MM.1S (cell line): ENCODE measurements around the gene ZNF862.

Experiments
- EZH2phosphoT487 ChIP-seq: fragments of 300-600 bp; sonication (generic); IDR thresholded peaks from 2 replicates; pipeline ENCODE4 v1.6.1; 2018; ENCODE audit warnings: antibody characterized with exemption, low read length
- TF ChIP-seq, protein P1 (sequence below): fragments of 300-600 bp; sonication (generic); IDR thresholded peaks from 2 replicates; pipeline ENCODE4 v1.5.1; 2016; ENCODE audit warnings: antibody characterized with exemption, low read length, mixed read lengths

DNA sequence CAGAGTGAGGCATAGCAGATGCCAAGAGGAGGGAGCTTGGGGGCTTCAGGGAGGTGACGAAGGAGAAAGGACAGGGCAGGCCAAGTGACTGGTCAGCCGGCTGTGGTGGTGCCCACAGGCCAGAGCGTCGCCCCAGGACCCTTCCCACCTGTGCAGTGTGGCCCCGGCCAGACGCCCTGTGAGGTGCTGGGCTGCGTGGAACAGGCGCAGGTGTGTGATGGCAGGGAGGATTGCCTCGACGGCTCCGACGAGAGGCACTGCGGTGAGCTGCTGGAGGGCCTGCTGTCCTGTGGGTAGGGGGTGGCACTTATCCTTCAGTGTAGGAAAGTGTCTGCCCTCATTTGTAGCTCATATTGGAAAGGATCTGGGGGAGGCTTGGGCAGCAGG is 38.0 kb upstream of the ZNF862 start:
- TF ChIP-seq EZH2phosphoT487, result no peak
- TF ChIP-seq, protein P1, sequence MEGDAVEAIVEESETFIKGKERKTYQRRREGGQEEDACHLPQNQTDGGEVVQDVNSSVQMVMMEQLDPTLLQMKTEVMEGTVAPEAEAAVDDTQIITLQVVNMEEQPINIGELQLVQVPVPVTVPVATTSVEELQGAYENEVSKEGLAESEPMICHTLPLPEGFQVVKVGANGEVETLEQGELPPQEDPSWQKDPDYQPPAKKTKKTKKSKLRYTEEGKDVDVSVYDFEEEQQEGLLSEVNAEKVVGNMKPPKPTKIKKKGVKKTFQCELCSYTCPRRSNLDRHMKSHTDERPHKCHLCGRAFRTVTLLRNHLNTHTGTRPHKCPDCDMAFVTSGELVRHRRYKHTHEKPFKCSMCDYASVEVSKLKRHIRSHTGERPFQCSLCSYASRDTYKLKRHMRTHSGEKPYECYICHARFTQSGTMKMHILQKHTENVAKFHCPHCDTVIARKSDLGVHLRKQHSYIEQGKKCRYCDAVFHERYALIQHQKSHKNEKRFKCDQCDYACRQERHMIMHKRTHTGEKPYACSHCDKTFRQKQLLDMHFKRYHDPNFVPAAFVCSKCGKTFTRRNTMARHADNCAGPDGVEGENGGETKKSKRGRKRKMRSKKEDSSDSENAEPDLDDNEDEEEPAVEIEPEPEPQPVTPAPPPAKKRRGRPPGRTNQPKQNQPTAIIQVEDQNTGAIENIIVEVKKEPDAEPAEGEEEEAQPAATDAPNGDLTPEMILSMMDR, result no peak
